NCI-H1417 (cell line): ENCODE results near the gene NPC2.

ENCODE experiments used
- DNase-seq, 3 experiments: peaks; one replicate each; lab custom pipeline; 2025; lab: John Stamatoyannopoulos, UW

The NPC2 gene

GRCh38 chr14:74503291-74503937, 10.3 kb upstream of the NPC2 start:
- DNase-seq = no peak

GRCh38 chr14:74502236-74503019, 9.3 kb upstream of the NPC2 start:
- DNase-seq = peak in 2 of 3 experiments; percentile 10 to 34

- no peak for DNase-seq
Observed at GRCh38 chr14:74501691-74502090, 8.6 kb upstream of the NPC2 start.

- DNase-seq = peak; percentile 40 to 74 (median 69)
Observed at GRCh38 chr14:74501135-74501614, 8.1 kb upstream of the NPC2 start.

GRCh38 chr14:74500417-74501134, 7.5 kb upstream of the NPC2 start:
- DNase-seq = peak in 2 of 3 experiments; percentile 40 to 69

GRCh38 chr14:74495356-74495755, 2.3 kb upstream of the NPC2 start:
- no peak for DNase-seq

GRCh38 chr14:74493343-74494261, 497 bp upstream of the NPC2 start, which contains the start of gene ISCA2:
ISCA2 (plus strand) TSS chr14:74493765; CDS start chr14:74493775, 10 bp downstream.
- peak; percentile 99 to 100 (median 99) for DNase-seq

- DNase-seq = peak in 2 of 3 experiments; percentile 21 to 56
Observed at GRCh38 chr14:74491956-74492775, 939 bp downstream of the NPC2 start.

- no peak for DNase-seq
Observed at GRCh38 chr14:74490486-74490885, 2.6 kb downstream of the NPC2 start.

- DNase-seq = no peak
Observed at GRCh38 chr14:74488786-74489397, 4.2 kb downstream of the NPC2 start.

- peak in 1 of 3 experiments; percentile 48 for DNase-seq
Observed at GRCh38 chr14:74486164-74486563, 6.9 kb downstream of the NPC2 start.

- DNase-seq = no peak
Observed at GRCh38 chr14:74483321-74483720, 9.8 kb downstream of the NPC2 start.

- no peak for DNase-seq
Observed at GRCh38 chr14:74482571-74482970, 10.5 kb downstream of the NPC2 start.

- no peak for DNase-seq
Observed at GRCh38 chr14:74480046-74480445, 13.1 kb downstream of the NPC2 start.

GRCh38 chr14:74478996-74479635, 14.0 kb downstream of the NPC2 start:
- DNase-seq = peak; percentile 10 to 65 (median 12)

GRCh38 chr14:74476607-74477006, 16.5 kb downstream of the NPC2 start:
- peak in 1 of 3 experiments; percentile 16 for DNase-seq

- no peak for DNase-seq
Observed at GRCh38 chr14:74476107-74476506, 17.0 kb downstream of the NPC2 start.

- DNase-seq = no peak
Observed at GRCh38 chr14:74475678-74476077, 17.4 kb downstream of the NPC2 start.

- DNase-seq = no peak
Observed at GRCh38 chr14:74474376-74474775, 18.7 kb downstream of the NPC2 start.
